ENCODE results near the gene ITPKB.
"Not testable (repeated sequence)": the region's sequence is repeated elsewhere in the genome, so short reads cannot be mapped to it uniquely, and the experiment has no call there.

ITPKB gene

GRCh38 chr1:226649244-226649643, 89.8 kb downstream of the ITPKB start:
- no peak for DNase-seq

GRCh38 chr1:226648421-226648820, 90.7 kb downstream of the ITPKB start:
- DNase-seq, result no peak

GRCh38 chr1:226647719-226648118, 91.4 kb downstream of the ITPKB start:
- DNase-seq, result no peak

GRCh38 chr1:226646870-226647449, 92.1 kb downstream of the ITPKB start:
- no peak for DNase-seq

GRCh38 chr1:226646026-226646869, 92.8 kb downstream of the ITPKB start:
- DNase-seq, result no peak

GRCh38 chr1:226645279-226645976, 93.7 kb downstream of the ITPKB start:
- no peak for DNase-seq

GRCh38 chr1:226644541-226645176, 94.4 kb downstream of the ITPKB start:
- DNase-seq, result no peak

- DNase-seq, result no peak
Measured at GRCh38 chr1:226643611-226644540, 95.2 kb downstream of the ITPKB start.

- DNase-seq, result peak; percentile 12
Measured at GRCh38 chr1:226643177-226643576, 95.9 kb downstream of the ITPKB start.

- DNase-seq, result no peak
Measured at GRCh38 chr1:226642421-226642820, 96.7 kb downstream of the ITPKB start.

- no peak for DNase-seq
Measured at GRCh38 chr1:226641671-226642231, 97.3 kb downstream of the ITPKB start.

GRCh38 chr1:226640321-226641136, 98.6 kb downstream of the ITPKB start:
- no peak for DNase-seq

- no peak for DNase-seq
Measured at GRCh38 chr1:226639631-226640061, 99.4 kb downstream of the ITPKB start.

GRCh38 chr1:226639206-226639605, 99.9 kb downstream of the ITPKB start:
- not testable (repeated sequence) for DNase-seq

- no peak for DNase-seq
Measured at GRCh38 chr1:226638608-226639007, 100.5 kb downstream of the ITPKB start.

- DNase-seq, result no peak
Measured at GRCh38 chr1:226638001-226638601, 101.0 kb downstream of the ITPKB start.

- no peak for DNase-seq
Measured at GRCh38 chr1:226637147-226637935, 101.7 kb downstream of the ITPKB start.

GRCh38 chr1:226636847-226637096, 102.3 kb downstream of the ITPKB start:
- DNase-seq, result no peak

GRCh38 chr1:226635456-226635941, 103.6 kb downstream of the ITPKB start:
- no peak for DNase-seq

Data from NCI-H226 (cell line).